K562 (cell line): ENCODE data around the gene CRCP.
"Not testable (repeated sequence)": the region's sequence is repeated elsewhere in the genome, so short reads cannot be mapped to it uniquely, and the experiment has no call there.

Experiments
- NFIC ChIP-seq: fragments of 450-650 bp; IDR thresholded peaks from 2 replicates; pipeline ENCODE4 v1.6.1; 2017; ENCODE audit warnings: mild to moderate bottlenecking, inconsistent platforms
- STAG1 ChIP-seq: sonication (generic); formaldehyde crosslinking; IDR thresholded peaks from 2 replicates; pipeline ENCODE4 v1.5.0; 2020; ENCODE audit warnings: missing genetic modification reagents, borderline replicate concordance
- ZNF217 ChIP-seq: sonication (generic); formaldehyde crosslinking; IDR thresholded peaks from 2 replicates; pipeline ENCODE4 v1.8.0; 2022; ENCODE audit warnings: mild to moderate bottlenecking, missing genetic modification reagents
- TF ChIP-seq, protein P1 (sequence below): sonication (generic); formaldehyde crosslinking; IDR thresholded peaks from 2 replicates; pipeline ENCODE4 v1.9.0; 2022; ENCODE audit warnings: mild to moderate bottlenecking, missing genetic modification reagents

DNA sequence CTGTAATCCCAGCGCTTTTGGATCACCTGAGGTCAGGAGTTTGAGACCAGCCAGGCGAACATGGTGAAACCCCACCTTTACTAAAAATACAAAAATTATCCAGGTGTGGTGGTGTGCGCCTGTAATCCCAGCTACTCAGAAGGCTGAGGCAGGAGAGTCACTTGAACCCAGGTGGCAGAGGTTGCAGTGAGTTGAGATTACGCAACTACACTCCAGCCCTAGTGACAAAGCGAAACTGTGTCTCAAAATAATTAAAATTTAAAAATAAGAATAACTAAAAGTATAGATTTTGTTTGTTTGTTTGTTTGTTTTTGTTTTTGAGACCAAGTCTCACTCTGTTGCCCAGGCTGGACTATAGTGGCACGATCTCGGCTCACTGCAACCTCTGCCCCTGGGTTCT lies 41.4 kb downstream of the CRCP start:
- TF ChIP-seq, protein P1, sequence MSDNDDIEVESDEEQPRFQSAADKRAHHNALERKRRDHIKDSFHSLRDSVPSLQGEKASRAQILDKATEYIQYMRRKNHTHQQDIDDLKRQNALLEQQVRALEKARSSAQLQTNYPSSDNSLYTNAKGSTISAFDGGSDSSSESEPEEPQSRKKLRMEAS (CRISPR knock-in tag) = not testable (repeated sequence)
- TF ChIP-seq ZNF217 (CRISPR knock-in tag); STAG1; NFIC: not testable (repeated sequence)
